SK-N-MC (cell line): ENCODE measurements around the gene R3HCC1L.

ENCODE experiments used
- EZH2 ChIP-seq: fragments of 200-600 bp; sonication (generic); IDR thresholded peaks from one replicate; pipeline ENCODE4 v1.6.1; 2017; ENCODE audit warnings: antibody characterized with exemption
- POLR2AphosphoS5 ChIP-seq: IDR thresholded peaks from 2 replicates; pipeline ENCODE4 v1.6.1; 2012; ENCODE audit warnings: mild to moderate bottlenecking, low read depth, low read length, borderline replicate concordance

- TF ChIP-seq EZH2 (no peak), POLR2AphosphoS5 (no peak)
These were observed 141.9 kb downstream of the R3HCC1L start for GRCh38 chr10:98276311-98276710.
